Duodenal mucosa (tissue), 2 donors: ENCODE results near the gene KCNQ5.
"Not testable (repeated sequence)": the region's sequence is repeated elsewhere in the genome, so short reads cannot be mapped to it uniquely, and the experiment has no call there.

Experiments
- H3K27ac ChIP-seq: one replicate; pipeline ENCODE4 v1.7.0; 2013; ENCODE audit warnings: low read depth, low read length
- H3K27me3 ChIP-seq, 2 donors: one replicate each; pipeline ENCODE4 v1.7.0; 2013; ENCODE audit warnings: low read length in 2 of 2, control low read depth in 1 of 2; ENCODE audit not compliant: insufficient read depth in 2 of 2, control insufficient read depth in 1 of 2
- H3K36me3 ChIP-seq, 2 donors: one replicate each; pipeline ENCODE4 v1.7.0; 2013; ENCODE audit warnings: low read length in 2 of 2, control low read depth in 1 of 2; ENCODE audit not compliant: insufficient read depth in 2 of 2, control insufficient read depth in 1 of 2
- H3K4me1 ChIP-seq, 2 donors: one replicate each; pipeline ENCODE4 v1.7.0; 2013; ENCODE audit warnings: low read length in 2 of 2, control low read depth in 1 of 2; ENCODE audit not compliant: insufficient read depth in 2 of 2, control insufficient read depth in 1 of 2
- H3K4me3 ChIP-seq, 2 donors: one replicate each; pipeline ENCODE4 v1.7.0; 2013; ENCODE audit warnings: low read length in 2 of 2, low read depth in 1 of 2
- H3K9ac ChIP-seq, 2 donors: one replicate each; pipeline ENCODE4 v1.7.0; 2013; ENCODE audit warnings: low read length in 2 of 2, low read depth in 1 of 2
- H3K9me3 ChIP-seq, 2 donors: one replicate each; pipeline ENCODE4 v1.7.0; 2013; ENCODE audit warnings: low read length in 2 of 2, control low read depth in 1 of 2; ENCODE audit not compliant: control insufficient read depth in 1 of 2

KCNQ5 gene

GRCh38 chr6:72966628-72967280 is 344.9 kb downstream of the KCNQ5 start:
- H3K4me1 ChIP-seq: no peaks in the 10 kb centered on the region
- no peaks in the 10 kb centered on the region for H3K9me3 ChIP-seq
- H3K27me3 ChIP-seq: no peaks in the 10 kb centered on the region
- no peaks in the 10 kb centered on the region for H3K36me3 ChIP-seq
- no peak overlapping the region for H3K9ac ChIP-seq
- no peak overlapping the region for H3K4me3 ChIP-seq
- H3K27ac ChIP-seq: no peak overlapping the region

DNA sequence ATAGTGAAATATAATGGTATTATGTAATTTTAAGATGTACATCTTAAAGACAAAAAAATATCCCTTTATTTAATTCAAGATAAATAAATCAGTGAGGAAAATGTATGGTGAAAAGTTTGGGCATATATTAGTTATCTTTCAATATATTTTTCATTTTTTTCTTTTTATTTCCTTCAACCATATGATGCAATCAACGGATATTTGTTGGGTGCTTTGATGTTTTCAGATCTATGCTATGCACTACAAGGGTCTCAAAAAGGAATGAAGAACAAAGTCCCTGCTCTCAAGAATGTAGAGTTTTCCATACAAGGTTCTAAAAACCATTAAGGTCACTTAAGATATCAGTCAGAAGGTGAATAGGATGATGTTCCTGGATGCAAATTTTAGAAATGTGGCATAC is 345.5 kb downstream of the KCNQ5 start:
- H3K27ac ChIP-seq: no peak overlapping the region
- H3K4me3 ChIP-seq: no peak overlapping the region
- H3K36me3 ChIP-seq: no peaks in the 10 kb centered on the region
- H3K27me3 ChIP-seq: no peaks in the 10 kb centered on the region
- no peaks in the 10 kb centered on the region for H3K4me1 ChIP-seq
- no peaks in the 10 kb centered on the region for H3K9me3 ChIP-seq
- H3K9ac ChIP-seq: no peak overlapping the region

GRCh38 chr6:72968704-72969103 is 346.8 kb downstream of the KCNQ5 start:
- Histone ChIP-seq H3K9me3 (no peaks in the 10 kb centered on the region), H3K27ac (no peak overlapping the region), H3K36me3 (no peaks in the 10 kb centered on the region), H3K9ac (no peak overlapping the region), H3K27me3 (no peaks in the 10 kb centered on the region), H3K4me3 (no peak overlapping the region), H3K4me1 (no peaks in the 10 kb centered on the region)

DNA sequence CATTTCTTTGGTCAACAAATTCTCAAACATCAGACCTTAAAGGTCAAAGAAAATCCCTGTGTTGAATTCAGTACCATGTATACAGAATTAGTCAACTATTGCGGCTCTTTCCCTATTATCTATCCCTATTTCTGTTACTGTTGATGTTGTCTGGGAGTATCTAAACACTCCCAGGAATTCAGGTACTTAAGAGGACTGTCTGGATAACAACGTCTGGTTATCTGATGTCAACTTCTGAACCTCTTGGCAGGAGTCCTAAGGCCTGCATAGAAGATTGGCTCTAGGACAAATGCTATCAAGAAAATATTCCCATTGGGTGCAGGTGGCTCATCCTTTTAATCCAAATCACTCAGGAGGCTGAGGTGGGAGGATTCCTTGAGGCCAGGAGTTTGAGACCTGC is 347.8 kb downstream of the KCNQ5 start:
- no peak overlapping the region for H3K27ac ChIP-seq
- no peaks in the 10 kb centered on the region for H3K4me1 ChIP-seq
- no peak overlapping the region for H3K9ac ChIP-seq
- H3K4me3 ChIP-seq: no peak overlapping the region
- no peaks in the 10 kb centered on the region for H3K27me3 ChIP-seq
- no peaks in the 10 kb centered on the region for H3K9me3 ChIP-seq
- no peaks in the 10 kb centered on the region for H3K36me3 ChIP-seq

- H3K27ac ChIP-seq: no peak overlapping the region
- H3K4me3 ChIP-seq: no peak overlapping the region
- H3K9me3 ChIP-seq: no peaks in the 10 kb centered on the region
- no peaks in the 10 kb centered on the region for H3K27me3 ChIP-seq
- no peaks in the 10 kb centered on the region for H3K4me1 ChIP-seq
- no peaks in the 10 kb centered on the region for H3K36me3 ChIP-seq
- no peak overlapping the region for H3K9ac ChIP-seq
Observed at GRCh38 chr6:72972579-72972978, 350.7 kb downstream of the KCNQ5 start.

GRCh38 chr6:72974276-72974675 is 352.4 kb downstream of the KCNQ5 start:
- H3K27me3 ChIP-seq: no peaks in the 10 kb centered on the region
- no peak overlapping the region for H3K27ac ChIP-seq
- H3K9ac ChIP-seq: no peak overlapping the region
- no peaks in the 10 kb centered on the region for H3K36me3 ChIP-seq
- H3K4me1 ChIP-seq: no peaks in the 10 kb centered on the region
- H3K9me3 ChIP-seq: no peaks in the 10 kb centered on the region
- H3K4me3 ChIP-seq: no peak overlapping the region

DNA sequence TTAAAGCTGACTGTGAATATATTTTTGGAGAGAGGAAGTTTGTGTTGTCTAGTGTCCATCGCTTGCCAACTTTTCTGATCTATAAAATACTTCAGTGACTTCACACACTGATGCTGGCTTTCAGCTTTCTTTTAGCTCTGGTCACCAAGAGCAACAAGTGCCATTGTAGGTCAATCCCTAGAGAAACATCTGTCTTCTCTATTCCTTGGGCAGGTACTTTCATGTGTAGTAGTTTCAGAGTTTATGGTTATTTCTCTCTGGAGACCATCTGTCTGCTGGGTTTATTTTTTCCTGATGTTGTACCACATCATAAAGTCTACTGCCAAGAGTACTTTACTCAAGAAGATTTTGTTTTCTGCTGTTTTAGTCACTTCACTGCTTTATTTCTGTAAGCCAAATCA is 353.5 kb downstream of the KCNQ5 start:
- H3K36me3 ChIP-seq: no peaks in the 10 kb centered on the region
- H3K9ac ChIP-seq: no peak overlapping the region
- no peak overlapping the region for H3K27ac ChIP-seq
- H3K27me3 ChIP-seq: no peaks in the 10 kb centered on the region
- H3K9me3 ChIP-seq: no peaks in the 10 kb centered on the region
- no peaks in the 10 kb centered on the region for H3K4me1 ChIP-seq
- H3K4me3 ChIP-seq: no peak overlapping the region

DNA sequence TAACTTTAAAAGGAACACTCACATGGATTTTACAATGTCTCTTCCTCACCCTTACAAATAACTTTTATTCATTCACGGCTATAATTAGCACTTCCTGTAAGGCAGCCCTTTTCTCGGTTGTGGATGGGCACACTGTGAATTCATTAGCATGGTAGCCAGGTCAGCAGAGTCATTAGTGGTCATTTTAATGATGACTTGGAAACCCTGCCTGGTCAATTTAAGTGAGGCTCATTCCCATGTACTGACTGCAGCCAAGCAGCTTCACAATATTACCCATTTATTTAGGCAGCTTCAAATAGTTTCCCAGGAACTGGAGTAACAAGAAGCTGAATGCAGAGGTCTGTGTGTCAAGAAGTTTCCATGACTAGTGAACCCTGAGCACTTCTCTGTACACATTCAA is 354.6 kb downstream of the KCNQ5 start:
- no peak overlapping the region for H3K4me3 ChIP-seq
- no peaks in the 10 kb centered on the region for H3K4me1 ChIP-seq
- no peaks in the 10 kb centered on the region for H3K9me3 ChIP-seq
- no peak overlapping the region for H3K9ac ChIP-seq
- H3K36me3 ChIP-seq: no peaks in the 10 kb centered on the region
- H3K27me3 ChIP-seq: no peaks in the 10 kb centered on the region
- no peak overlapping the region for H3K27ac ChIP-seq

- H3K4me1 ChIP-seq: no peaks in the 10 kb centered on the region
- no peaks in the 10 kb centered on the region for H3K27me3 ChIP-seq
- H3K9me3 ChIP-seq: no peaks in the 10 kb centered on the region
- H3K9ac ChIP-seq: no peak overlapping the region
- no peak overlapping the region for H3K27ac ChIP-seq
- H3K4me3 ChIP-seq: no peak overlapping the region
- no peaks in the 10 kb centered on the region for H3K36me3 ChIP-seq
Observed at GRCh38 chr6:72977114-72977513, 355.2 kb downstream of the KCNQ5 start.

DNA sequence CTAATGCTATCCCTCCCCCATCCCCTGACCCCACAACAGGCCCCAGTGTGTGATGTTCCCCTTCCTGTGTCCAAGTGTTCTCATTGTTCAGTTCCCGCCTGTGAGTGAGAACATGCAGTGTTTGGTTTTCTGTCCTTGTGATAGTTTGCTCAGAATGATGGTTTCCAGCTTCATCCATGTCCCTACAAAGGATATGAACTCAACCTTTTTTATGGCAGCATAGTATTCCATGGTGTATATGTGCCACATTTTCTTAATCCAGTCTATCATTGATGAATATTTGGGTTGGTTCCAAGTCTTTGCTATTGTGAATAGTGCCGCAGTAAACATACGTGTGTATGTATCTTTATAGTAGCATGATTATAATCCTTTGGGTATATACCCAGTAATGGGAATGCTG is 356.9 kb downstream of the KCNQ5 start:
- not testable (repeated sequence) for H3K9ac ChIP-seq, H3K27me3 ChIP-seq

More for the DNA sequence above, 356.9 kb downstream of the KCNQ5 start:
- not testable (repeated sequence) for H3K27ac ChIP-seq, H3K4me3 ChIP-seq, H3K9me3 ChIP-seq, H3K4me1 ChIP-seq, H3K36me3 ChIP-seq
